ENCODE measurements around the gene KRTAP10-3.

DNA sequence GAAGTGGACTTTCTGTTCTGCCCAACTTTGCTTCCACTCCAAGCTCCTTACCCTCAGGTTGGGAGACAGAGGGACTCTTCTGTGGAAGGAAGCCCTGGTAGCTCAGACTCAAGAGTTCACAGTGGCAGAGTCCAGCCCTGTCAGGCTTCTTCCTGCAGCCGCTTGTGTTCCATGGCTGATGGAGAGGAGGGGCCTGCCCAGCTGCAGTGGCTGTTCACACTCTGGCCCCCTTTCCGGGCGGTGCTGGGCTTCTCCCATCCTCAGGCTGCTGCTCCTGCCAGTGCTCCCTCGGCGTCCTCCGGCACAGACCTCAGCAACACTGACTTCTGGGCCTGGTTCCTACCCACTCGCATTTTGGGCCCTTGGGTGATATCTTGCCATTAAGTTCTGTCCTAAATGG, 22.6 kb downstream of the KRTAP10-3 start:
- no peak for TF ChIP-seq EZH2 (IDR thresholded peaks at IDR 0.05; ENCODE audit: insufficient read depth, low read length)
- TF ChIP-seq, protein P1, sequence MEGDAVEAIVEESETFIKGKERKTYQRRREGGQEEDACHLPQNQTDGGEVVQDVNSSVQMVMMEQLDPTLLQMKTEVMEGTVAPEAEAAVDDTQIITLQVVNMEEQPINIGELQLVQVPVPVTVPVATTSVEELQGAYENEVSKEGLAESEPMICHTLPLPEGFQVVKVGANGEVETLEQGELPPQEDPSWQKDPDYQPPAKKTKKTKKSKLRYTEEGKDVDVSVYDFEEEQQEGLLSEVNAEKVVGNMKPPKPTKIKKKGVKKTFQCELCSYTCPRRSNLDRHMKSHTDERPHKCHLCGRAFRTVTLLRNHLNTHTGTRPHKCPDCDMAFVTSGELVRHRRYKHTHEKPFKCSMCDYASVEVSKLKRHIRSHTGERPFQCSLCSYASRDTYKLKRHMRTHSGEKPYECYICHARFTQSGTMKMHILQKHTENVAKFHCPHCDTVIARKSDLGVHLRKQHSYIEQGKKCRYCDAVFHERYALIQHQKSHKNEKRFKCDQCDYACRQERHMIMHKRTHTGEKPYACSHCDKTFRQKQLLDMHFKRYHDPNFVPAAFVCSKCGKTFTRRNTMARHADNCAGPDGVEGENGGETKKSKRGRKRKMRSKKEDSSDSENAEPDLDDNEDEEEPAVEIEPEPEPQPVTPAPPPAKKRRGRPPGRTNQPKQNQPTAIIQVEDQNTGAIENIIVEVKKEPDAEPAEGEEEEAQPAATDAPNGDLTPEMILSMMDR (IDR thresholded peaks at IDR 0.05; ENCODE audit: insufficient read depth, low read depth, low read length): no peak

All from astrocyte (in vitro differentiated cells and primary cell).